Globus pallidus (tissue), 1 donor: ENCODE data around the gene TUBAL3.
"Not testable (repeated sequence)": the region's sequence is repeated elsewhere in the genome, so short reads cannot be mapped to it uniquely, and the experiment has no call there.

Experiments used
- DNase-seq: peaks from one replicate; pipeline ENCODE4 v3.0.0-alpha.2; 2015; ENCODE audit warnings: low spot score

Gene TUBAL3

GRCh38 chr10:5379202-5379601 is 25.4 kb downstream of the TUBAL3 start:
- DNase-seq = not testable (repeated sequence)

GRCh38 chr10:5376450-5376849 is 28.2 kb downstream of the TUBAL3 start:
- DNase-seq = no peak

GRCh38 chr10:5373891-5374611 is 30.6 kb downstream of the TUBAL3 start:
- DNase-seq = no peak

- no peak for DNase-seq
Measured at GRCh38 chr10:5373307-5373706, 31.3 kb downstream of the TUBAL3 start.

- no peak for DNase-seq
Measured at GRCh38 chr10:5370493-5371352, 33.9 kb downstream of the TUBAL3 start.

GRCh38 chr10:5369362-5370158 is 35.1 kb downstream of the TUBAL3 start:
- DNase-seq = no peak

- no peak for DNase-seq
Measured at GRCh38 chr10:5365928-5366327, 38.7 kb downstream of the TUBAL3 start.

- no peak for DNase-seq
Measured at GRCh38 chr10:5364890-5365338, 39.7 kb downstream of the TUBAL3 start, which contains the start of gene UCN3. TSS of gene UCN3 (plus strand) at chr10:5364966. CDS start at chr10:5373721, 8,755 bp downstream.

GRCh38 chr10:5364374-5364773 is 40.3 kb downstream of the TUBAL3 start:
- no peak for DNase-seq

GRCh38 chr10:5362873-5363272 is 41.8 kb downstream of the TUBAL3 start:
- DNase-seq = no peak

GRCh38 chr10:5361966-5362365 is 42.7 kb downstream of the TUBAL3 start:
- DNase-seq = no peak

- no peak for DNase-seq
Measured at GRCh38 chr10:5360318-5360915, 44.2 kb downstream of the TUBAL3 start.

- no peak for DNase-seq
Measured at GRCh38 chr10:5356302-5356763, 48.3 kb downstream of the TUBAL3 start.

- DNase-seq = no peak
Measured at GRCh38 chr10:5355594-5356301, 48.9 kb downstream of the TUBAL3 start.

- no peak for DNase-seq
Measured at GRCh38 chr10:5354068-5354467, 50.6 kb downstream of the TUBAL3 start.

- DNase-seq = no peak
Measured at GRCh38 chr10:5349362-5349761, 55.3 kb downstream of the TUBAL3 start.

GRCh38 chr10:5346881-5347280 is 57.7 kb downstream of the TUBAL3 start:
- no peak for DNase-seq

- no peak for DNase-seq
Measured at GRCh38 chr10:5344746-5345145, 59.9 kb downstream of the TUBAL3 start.

- DNase-seq = no peak
Measured at GRCh38 chr10:5343979-5344378, 60.6 kb downstream of the TUBAL3 start.

- no peak for DNase-seq
Measured at GRCh38 chr10:5343561-5343960, 61.1 kb downstream of the TUBAL3 start.
